K562 (cell line): Measurements from ENCODE around the gene HYI. TPM values are rescaled to one million over a fixed set of nuclear protein-coding genes. Genes with fewer than 3 reads are reported as not detected.
"Not testable (repeated sequence)": the region's sequence is repeated elsewhere in the genome, so short reads cannot be mapped to it uniquely, and the experiment has no call there.

Experiments
- ATAC-seq: fragments of 200-7000 bp; cut with Tn5 transposase; 3 replicates; pipeline ENCODE4 v1.9.1; 2020; ENCODE audit warnings: moderate library complexity
- BruUV-seq: library from RNA; stranded (reverse); fragments of 400-500 nt; replicated peaks from 2 replicates; lab custom pipeline; 2021; lab: Mats Ljungman, UMichigan
- CTCF ChIA-PET: fragments of 300-600 bp; formaldehyde crosslinking; extraction: SDS; loops from one replicate; lab custom pipeline; 2021; ENCODE audit warnings: low intra/inter-chr PET ratio; lab: Yijun Ruan, JAX
- POLR2A ChIA-PET: fragments of 300-600, 350-650 bp; sonication (Branson Sonifier 250); formaldehyde crosslinking; extraction: SDS; loops from one replicate; lab custom pipeline; 2021; ENCODE audit warnings: antibody characterized with exemption, inconsistent platforms; lab: Yijun Ruan, JAX
- DNase-seq, 4 experiments: peaks; one replicate each; pipeline versions ENCODE4 v3.0.0 to v3.0.0-alpha.2; 2011 to 2018; ENCODE audit warnings: low spot score in 3 of 4, mixed read lengths in 3 of 4; ENCODE audit errors: extremely low read depth in 1 of 4
- FAIRE-seq: peaks from 2 replicates; lab custom pipeline; 2011; peaks lifted over from hg19 to GRCh38; lab: Jason Lieb, UNC
- H2AFZ ChIP-seq: 2 replicates; pipeline ENCODE4 v1.6.0; 2011; ENCODE audit warnings: low read depth, low read length, control low read depth, inconsistent platforms
- H3K27ac ChIP-seq: fragments of 200-600 bp; 3 replicates; pipeline ENCODE4 v1.8.0; 2011; ENCODE audit warnings: low read depth, mild to moderate bottlenecking, control low read depth, inconsistent platforms, low read length, moderate library complexity, mixed read lengths; ENCODE audit errors: extremely low read depth
- H3K27me3 ChIP-seq, 2 experiments: fragments of 300-600 bp in 1 of 2; 2 replicates in 1 of 2; 3 replicates in 1 of 2; pipeline versions ENCODE4 v1.6.0 to v1.8.0; 2011; ENCODE audit warnings: inconsistent platforms in 2 of 2, low read length in 2 of 2, mild to moderate bottlenecking in 1 of 2, mixed read lengths in 1 of 2, moderate library complexity in 1 of 2; ENCODE audit not compliant: control insufficient read depth in 2 of 2, insufficient read depth in 2 of 2
- H3K36me3 ChIP-seq: fragments of 300-600 bp; 3 replicates; pipeline ENCODE4 v1.8.0; 2011; ENCODE audit warnings: mild to moderate bottlenecking, low read length, inconsistent platforms; ENCODE audit not compliant: control insufficient read depth, insufficient read depth
- H3K4me1 ChIP-seq, 2 experiments: fragments of 200-600 bp in 1 of 2; replicated peaks in 1 of 2; 2 replicates in 1 of 2; 3 replicates in 1 of 2; pipeline versions ENCODE4 v1.5.1 to v1.8.0; 2011; ENCODE audit warnings: inconsistent platforms in 2 of 2, low read length in 2 of 2, mild to moderate bottlenecking in 1 of 2, mixed read lengths in 1 of 2, moderate library complexity in 1 of 2; ENCODE audit not compliant: control insufficient read depth in 2 of 2, insufficient read depth in 2 of 2
- H3K4me2 ChIP-seq: 2 replicates; pipeline ENCODE4 v1.6.1; 2011; ENCODE audit warnings: low read length, control low read depth, inconsistent platforms, mixed read lengths; ENCODE audit not compliant: insufficient read depth
- H3K4me3 ChIP-seq: fragments of 200-600 bp; sonication (generic), shearing (Covaris generic); 2 replicates; pipeline ENCODE4 v1.5.1; 2016; ENCODE audit warnings: control low read depth, inconsistent platforms
- H3K79me2 ChIP-seq: fragments of 200-600 bp; 3 replicates; pipeline ENCODE4 v1.8.0; 2011; ENCODE audit warnings: low read length, inconsistent platforms; ENCODE audit not compliant: control insufficient read depth, insufficient read depth
- H3K9ac ChIP-seq, 2 experiments: 2 replicates each; pipeline versions ENCODE4 v1.6.0 to v1.6.1; 2011; ENCODE audit warnings: low read depth in 2 of 2, low read length in 2 of 2, control low read depth in 1 of 2, inconsistent platforms in 1 of 2, mild to moderate bottlenecking in 1 of 2, mixed read lengths in 1 of 2; ENCODE audit not compliant: insufficient read depth in 1 of 2
- H3K9me1 ChIP-seq: one replicate; pipeline ENCODE4 v1.6.0; 2011; ENCODE audit warnings: inconsistent platforms, mild to moderate bottlenecking, low read length, moderate library complexity; ENCODE audit not compliant: control insufficient read depth, insufficient read depth
- H3K9me3 ChIP-seq: replicated peaks from 2 replicates; pipeline ENCODE4 v1.5.1; 2011; ENCODE audit warnings: low read depth, low read length, inconsistent platforms; ENCODE audit not compliant: control insufficient read depth, insufficient read depth
- H4K20me1 ChIP-seq: replicated peaks from 2 replicates; pipeline ENCODE4 v1.6.1; 2011; ENCODE audit warnings: low read length, inconsistent platforms, mixed read lengths; ENCODE audit not compliant: control insufficient read depth, insufficient read depth
- C11orf30 ChIP-seq: fragments of 450-650 bp; IDR thresholded peaks from 2 replicates; pipeline ENCODE4 v1.6.1; 2016; ENCODE audit warnings: low read depth, mild to moderate bottlenecking
- LEF1 ChIP-seq: fragments of 450-650 bp; IDR thresholded peaks from 2 replicates; pipeline ENCODE4 v1.6.1; 2016; ENCODE audit warnings: mild to moderate bottlenecking
- MAFG ChIP-seq: fragments of 450-650 bp; conservative IDR thresholded peaks from 2 replicates; pipeline ENCODE4 v1.6.1; 2016; ENCODE audit warnings: missing genetic modification characterization, missing compliant biosample characterization
- NR2C1 ChIP-seq, 2 experiments: fragments of 450-650 bp; IDR thresholded peaks; 2 replicates each; pipeline ENCODE4 v1.6.1; 2017; ENCODE audit warnings: mild to moderate bottlenecking in 2 of 2, antibody characterized with exemption in 1 of 2, inconsistent platforms in 1 of 2, missing compliant biosample characterization in 1 of 2, missing genetic modification characterization in 1 of 2
- POLR3A ChIP-seq: IDR thresholded peaks from 2 replicates; pipeline ENCODE4 v1.6.1; 2011; ENCODE audit warnings: borderline replicate concordance, mild to moderate bottlenecking, moderate library complexity; ENCODE audit not compliant: insufficient read length, insufficient read depth; ENCODE audit errors: extremely low read depth
- ZNF316 ChIP-seq: fragments of 450-650 bp; IDR thresholded peaks from 2 replicates; pipeline ENCODE4 v1.6.1; 2016
- ZNF395 ChIP-seq: fragments of 200-800 bp; sonication (Bioruptor generic); IDR thresholded peaks from 2 replicates; pipeline ENCODE4 v1.6.1; 2017; ENCODE audit warnings: missing genetic modification characterization, missing compliant biosample characterization
- WGBS: fragments of 100-300 bp; shearing (Covaris generic); methylation state at CpG from one replicate; pipeline ENCODE4 v1.1.6; 2016; ENCODE audit warnings: low coverage, mixed read lengths; ENCODE audit not compliant: insufficient coverage; ENCODE audit errors: missing lambda C conversion rate; 5-methylcytosine and 5-hydroxymethylcytosine counted together
- in situ Hi-C: fragments of 300-500 bp; cut with MboI; formaldehyde crosslinking; loops from 4 replicates; pipeline ENCODE4 v1.15.0; 2018; ENCODE audit warnings: inconsistent platforms, mixed read lengths
- intact Hi-C: fragments of 100-400 bp; cut with micrococcal nuclease; formaldehyde crosslinking; loops from 2 replicates; pipeline ENCODE4 v1.14.2; 2022
- polyA plus RNA-seq, 8 experiments: library from polyadenylated mRNA; depleted of rRNA in 4 of 8; stranded (reverse) in 5 of 8; unstranded in 3 of 8; fragments of >200 nt; fragmentation: Nextera tagmentation in 2 of 8; fragmentation: Illumina TruSeq in 1 of 8; extraction: Ambion mirVana in 2 of 8; extraction: Trizol in 1 of 8; gene quantifications; 2 replicates each; pipeline versions ENCODE4 v1.2.1 to v1.2.3, GENCODE V29; 2011 to 2014; ENCODE audit warnings: inconsistent platforms in 1 of 8, missing spikeins in 1 of 8
- total RNA-seq, 7 experiments: library from RNA; depleted of rRNA in 6 of 7; stranded (reverse); fragments of >200 nt in 6 of 7; fragmentation: Illumina TruSeq in 2 of 7; extraction: Trizol in 2 of 7; gene quantifications; 2 replicates each; pipeline versions ENCODE4 v1.2.1 to v1.2.3, GENCODE V29; 2011 to 2021; ENCODE audit warnings: low replicate concordance in 1 of 7
- TF ChIP-seq, protein P1 (sequence below): fragments of 450-650 bp; IDR thresholded peaks from 2 replicates; pipeline ENCODE4 v1.7.1; 2018; ENCODE audit warnings: mild to moderate bottlenecking, low read depth; ENCODE audit not compliant: partially characterized antibody

HYI gene
- total and polyA plus RNA-seq, 9 of the 15 experiments (the other 6 are each of a cell fraction or from before 2014, with no cell fraction given): 0.04 to 4.1 (median 1.4) TPM; not detected in 1

DNA sequence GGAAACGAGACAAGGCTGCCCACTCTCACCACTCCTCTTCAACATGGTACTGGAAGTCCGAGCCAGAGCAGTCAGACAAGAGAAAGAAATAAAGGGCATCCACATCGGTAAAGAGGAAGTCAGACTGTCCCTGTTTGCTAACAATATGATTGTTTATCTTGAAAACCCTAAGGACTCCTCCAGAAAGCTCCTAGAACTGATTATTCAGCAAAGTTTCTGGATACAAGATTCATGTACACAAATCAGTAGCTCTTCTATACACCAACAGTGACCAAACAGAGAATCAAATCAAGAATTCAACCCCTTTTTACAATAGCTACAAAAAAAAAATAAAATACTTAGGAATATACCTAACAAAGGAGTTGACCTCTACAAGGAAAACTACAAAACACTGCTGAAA is 4.6 kb upstream of the HYI start:
- peak; percentile 55 for TF ChIP-seq ZNF316
- peak; percentile 53; the same call in 1 of the 2 replicates for TF ChIP-seq C11orf30
- peak; percentile 27; the same call in 1 of the 2 replicates for TF ChIP-seq MAFG (tag)
- H3K27ac ChIP-seq, DNase-seq, BruUV-seq, H2AFZ ChIP-seq, H3K36me3 ChIP-seq, CTCF ChIA-PET, H4K20me1 ChIP-seq, H3K4me2 ChIP-seq, H3K4me3 ChIP-seq, H3K9me1 ChIP-seq, H3K79me2 ChIP-seq, ATAC-seq, H3K9ac ChIP-seq, intact Hi-C loops, FAIRE-seq, in situ Hi-C loops, H3K4me1 ChIP-seq, H3K9me3 ChIP-seq: not testable (repeated sequence)
- H3K27me3 ChIP-seq: peaks cover 0 to 13% of the 10 kb centered on the region in 2 experiments; a peak in 2 of 5 replicates
- WGBS: 0% methylated on average over 3 of the region's 3 CpGs
- POLR2A ChIA-PET: interaction anchor here (0.6 to 1.4 kb wide), 2 partner anchors 9 to 1747 kb away, joined by 4 to 7 read pairs; no protein-coding TSS in a partner anchor

DNA sequence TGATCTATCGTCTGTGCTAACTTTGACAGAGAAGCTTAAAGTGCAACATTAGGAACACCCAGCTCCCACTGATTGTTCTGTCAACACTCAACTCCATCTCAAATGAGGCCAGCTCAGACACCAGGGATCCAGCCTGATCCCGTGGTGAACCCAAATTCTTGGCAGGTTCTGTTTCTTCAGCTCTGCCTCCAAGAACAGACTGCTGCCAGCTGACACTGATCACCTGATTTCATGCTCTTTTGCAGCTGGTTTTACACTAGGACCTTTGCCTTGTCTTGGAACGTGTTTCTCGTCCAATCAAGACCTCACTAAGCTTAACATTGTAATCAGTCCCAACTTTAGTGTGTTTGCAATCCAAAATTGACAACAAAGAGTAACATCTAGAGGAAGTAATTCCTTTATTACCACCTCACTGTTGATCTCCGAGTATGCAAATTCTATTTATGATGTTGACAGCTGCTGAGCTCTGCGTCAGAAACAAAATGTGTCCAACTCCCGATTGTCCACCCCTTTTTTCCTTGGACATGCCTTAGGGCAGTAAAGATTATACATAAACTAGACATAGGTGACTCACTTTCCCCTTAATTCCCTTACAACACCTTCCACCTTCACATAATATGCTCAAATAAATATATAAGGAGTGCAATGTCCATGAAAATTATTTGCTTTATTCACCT is 1.6 kb upstream of the HYI start:
- H3K9ac ChIP-seq: no peak overlapping the region
- no peaks in the 10 kb centered on the region for H3K79me2 ChIP-seq
- no peaks in the 10 kb centered on the region; a peak in 1 of 5 replicates for H3K27me3 ChIP-seq
- no peak overlapping the region for H3K4me2 ChIP-seq
- CTCF ChIA-PET: no interaction called here
- H3K4me3 ChIP-seq: no peak overlapping the region
- no peaks in the 10 kb centered on the region for H3K9me3 ChIP-seq
- H3K4me1 ChIP-seq: peaks cover 0 to 16% of the 10 kb centered on the region in 2 experiments; a peak in 3 of 5 replicates
- H3K9me1 ChIP-seq: no peaks in the 10 kb centered on the region
- in situ Hi-C loops (no loop called here), intact Hi-C loops (no loop called here)
- no TSS peak for BruUV-seq
- FAIRE-seq: peak; percentile 15
- no peak for ATAC-seq
- H4K20me1 ChIP-seq: no peaks in the 10 kb centered on the region
- H2AFZ ChIP-seq: no peak overlapping the region
- 17% methylated on average over 7 of the region's 7 CpGs for WGBS
- no peak overlapping the region for H3K27ac ChIP-seq
- peaks cover 11% of the 10 kb centered on the region; the same call in 1 of the 3 replicates for H3K36me3 ChIP-seq
- POLR2A ChIA-PET: interaction anchor here (0.5 to 1.1 kb wide), 6 partner anchors 12 to 519 kb away, joined by 3 to 4 read pairs (median 3); no protein-coding TSS in a partner anchor
- DNase-seq: no peak
- TF ChIP-seq ZNF395 (CRISPR knock-in tag) (no peak), POLR3A (no peak), NR2C1 (IDR thresholded peaks at IDR 0.05) (no peak), NR2C1 (tag; IDR thresholded peaks at IDR 0.05) (no peak), LEF1 (no peak)
- TF ChIP-seq, protein P1, sequence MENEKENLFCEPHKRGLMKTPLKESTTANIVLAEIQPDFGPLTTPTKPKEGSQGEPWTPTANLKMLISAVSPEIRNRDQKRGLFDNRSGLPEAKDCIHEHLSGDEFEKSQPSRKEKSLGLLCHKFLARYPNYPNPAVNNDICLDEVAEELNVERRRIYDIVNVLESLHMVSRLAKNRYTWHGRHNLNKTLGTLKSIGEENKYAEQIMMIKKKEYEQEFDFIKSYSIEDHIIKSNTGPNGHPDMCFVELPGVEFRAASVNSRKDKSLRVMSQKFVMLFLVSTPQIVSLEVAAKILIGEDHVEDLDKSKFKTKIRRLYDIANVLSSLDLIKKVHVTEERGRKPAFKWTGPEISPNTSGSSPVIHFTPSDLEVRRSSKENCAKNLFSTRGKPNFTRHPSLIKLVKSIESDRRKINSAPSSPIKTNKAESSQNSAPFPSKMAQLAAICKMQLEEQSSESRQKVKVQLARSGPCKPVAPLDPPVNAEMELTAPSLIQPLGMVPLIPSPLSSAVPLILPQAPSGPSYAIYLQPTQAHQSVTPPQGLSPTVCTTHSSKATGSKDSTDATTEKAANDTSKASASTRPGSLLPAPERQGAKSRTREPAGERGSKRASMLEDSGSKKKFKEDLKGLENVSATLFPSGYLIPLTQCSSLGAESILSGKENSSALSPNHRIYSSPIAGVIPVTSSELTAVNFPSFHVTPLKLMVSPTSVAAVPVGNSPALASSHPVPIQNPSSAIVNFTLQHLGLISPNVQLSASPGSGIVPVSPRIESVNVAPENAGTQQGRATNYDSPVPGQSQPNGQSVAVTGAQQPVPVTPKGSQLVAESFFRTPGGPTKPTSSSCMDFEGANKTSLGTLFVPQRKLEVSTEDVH: no peak
